Activated CD4-positive, alpha-beta T cell treated with anti-CD3 and anti-CD28 coated beads, Interleukin-2, amount 10 ng/mL, durations not matched to agents 24 days and 14 days (primary cell): Measurements from ENCODE around the gene TPH1. TPM values are rescaled to one million over a fixed set of nuclear protein-coding genes. Genes with fewer than 3 reads are reported as not detected.

ENCODE experiments used
- DNase-seq: peaks from one replicate; pipeline ENCODE4 v3.0.0; 2022
- H3K27ac Mint-ChIP-seq: one replicate; pipeline ENCODE4 v1.8.0; 2022; ENCODE audit warnings: mild to moderate bottlenecking, mixed read lengths
- H3K27me3 Mint-ChIP-seq: one replicate; pipeline ENCODE4 v1.8.0; 2022; ENCODE audit warnings: mixed read lengths
- H3K36me3 Mint-ChIP-seq: one replicate; pipeline ENCODE4 v1.8.0; 2022; ENCODE audit warnings: low read depth, mild to moderate bottlenecking, mixed read lengths
- H3K4me1 Mint-ChIP-seq: one replicate; pipeline ENCODE4 v1.8.0; 2021; ENCODE audit warnings: mixed read lengths
- H3K4me3 Mint-ChIP-seq: one replicate; pipeline ENCODE4 v1.8.0; 2022; ENCODE audit warnings: mild to moderate bottlenecking, moderate library complexity, mixed read lengths
- H3K9me3 Mint-ChIP-seq: one replicate; pipeline ENCODE4 v1.8.0; 2021; ENCODE audit warnings: mixed read lengths
- intact Hi-C: fragments of 100-400 bp; cut with micrococcal nuclease; formaldehyde crosslinking; loops from one replicate; pipeline ENCODE4 v1.15.1; 2023
- total RNA-seq: library from RNA; stranded (reverse); gene quantifications from 2 replicates; pipeline ENCODE4 v1.2.3, GENCODE V29; 2022

TPH1 gene
- 0.36 and 0.56 TPM in 2 replicates for total RNA-seq

- DNase-seq: no peak
- no peak within 1 kb of the TSS for H3K4me3 Mint-ChIP-seq
- H3K27ac Mint-ChIP-seq: no peak within 1 kb of the TSS
- H3K9me3 Mint-ChIP-seq: peaks cover 11% of the 10 kb centered on the region
- peaks cover 59% of the 10 kb centered on the region for H3K27me3 Mint-ChIP-seq
- peaks cover 2% of the 10 kb centered on the region for H3K4me1 Mint-ChIP-seq
- intact Hi-C loops: no loop called here
- no peaks in the 10 kb centered on the region for H3K36me3 Mint-ChIP-seq
These were observed at the start of gene TPH1 for GRCh38 chr11:18046116-18046777. TSS of gene TPH1 (minus strand) at chr11:18046269. CDS start at chr11:18040762, 5,507 bp downstream.

- Mint-ChIP-seq H3K4me1 (peaks cover 5% of the 10 kb centered on the region), H3K36me3 (peaks cover 45% of the 10 kb centered on the region), H3K4me3 (no peak overlapping the region), H3K27ac (no peak overlapping the region), H3K9me3 (no peaks in the 10 kb centered on the region), H3K27me3 (no peaks in the 10 kb centered on the region)
- intact Hi-C loops: no loop called here
- no peak for DNase-seq
These were observed 47.9 kb upstream of the TPH1 start for GRCh38 chr11:18093959-18094358.

GRCh38 chr11:18091731-18092130 lies 45.7 kb upstream of the TPH1 start:
- Mint-ChIP-seq H3K9me3 (no peaks in the 10 kb centered on the region), H3K4me3 (no peak overlapping the region), H3K27ac (no peak overlapping the region), H3K4me1 (peaks cover 5% of the 10 kb centered on the region), H3K36me3 (peaks cover 56% of the 10 kb centered on the region), H3K27me3 (no peaks in the 10 kb centered on the region)
- intact Hi-C loops: no loop called here
- no peak for DNase-seq

- no peak for DNase-seq
- intact Hi-C loops: no loop called here
- Mint-ChIP-seq H3K9me3 (no peaks in the 10 kb centered on the region), H3K4me1 (peaks cover 3% of the 10 kb centered on the region), H3K4me3 (no peak overlapping the region), H3K27ac (peak overlapping the region; percentile 47), H3K36me3 (peaks cover 55% of the 10 kb centered on the region), H3K27me3 (no peaks in the 10 kb centered on the region)
These were observed 42.9 kb upstream of the TPH1 start for GRCh38 chr11:18088966-18089365.

GRCh38 chr11:18088366-18088765 lies 42.3 kb upstream of the TPH1 start:
- intact Hi-C loops: no loop called here
- Mint-ChIP-seq H3K27ac (no peak overlapping the region), H3K27me3 (no peaks in the 10 kb centered on the region), H3K4me1 (peaks cover 3% of the 10 kb centered on the region), H3K4me3 (no peak overlapping the region), H3K36me3 (peaks cover 53% of the 10 kb centered on the region), H3K9me3 (no peaks in the 10 kb centered on the region)
- DNase-seq: no peak

GRCh38 chr11:18081551-18081950 lies 35.5 kb upstream of the TPH1 start:
- H3K4me3 Mint-ChIP-seq: no peak overlapping the region
- intact Hi-C loops: no loop called here
- no peak overlapping the region for H3K27ac Mint-ChIP-seq
- no peaks in the 10 kb centered on the region for H3K27me3 Mint-ChIP-seq
- peaks cover 1% of the 10 kb centered on the region for H3K4me1 Mint-ChIP-seq
- peaks cover 40% of the 10 kb centered on the region for H3K36me3 Mint-ChIP-seq
- no peaks in the 10 kb centered on the region for H3K9me3 Mint-ChIP-seq
- no peak for DNase-seq

GRCh38 chr11:18080451-18080850 lies 34.4 kb upstream of the TPH1 start:
- no peaks in the 10 kb centered on the region for H3K9me3 Mint-ChIP-seq
- DNase-seq: no peak
- peaks cover 1% of the 10 kb centered on the region for H3K4me1 Mint-ChIP-seq
- intact Hi-C loops: no loop called here
- H3K4me3 Mint-ChIP-seq: no peak overlapping the region
- H3K27me3 Mint-ChIP-seq: no peaks in the 10 kb centered on the region
- H3K27ac Mint-ChIP-seq: peak overlapping the region; percentile 12
- peaks cover 38% of the 10 kb centered on the region for H3K36me3 Mint-ChIP-seq

- no peak overlapping the region for H3K27ac Mint-ChIP-seq
- intact Hi-C loops: no loop called here
These were observed 32.8 kb upstream of the TPH1 start for GRCh38 chr11:18078909-18079308.

GRCh38 chr11:18075444-18075843 lies 29.4 kb upstream of the TPH1 start:
- peaks cover 13% of the 10 kb centered on the region for H3K36me3 Mint-ChIP-seq
- H3K4me3 Mint-ChIP-seq: no peak overlapping the region
- H3K4me1 Mint-ChIP-seq: peaks cover 1% of the 10 kb centered on the region
- H3K27ac Mint-ChIP-seq: no peak overlapping the region
- intact Hi-C loops: no loop called here
- no peaks in the 10 kb centered on the region for H3K9me3 Mint-ChIP-seq
- no peaks in the 10 kb centered on the region for H3K27me3 Mint-ChIP-seq
- DNase-seq: no peak

More at GRCh38 chr11:18078909-18079308, 32.8 kb upstream of the TPH1 start:
- H3K9me3 Mint-ChIP-seq: no peaks in the 10 kb centered on the region
- H3K27me3 Mint-ChIP-seq: no peaks in the 10 kb centered on the region
- no peak for DNase-seq
- H3K36me3 Mint-ChIP-seq: peaks cover 32% of the 10 kb centered on the region
- peaks cover 1% of the 10 kb centered on the region for H3K4me1 Mint-ChIP-seq
- no peak overlapping the region for H3K4me3 Mint-ChIP-seq

GRCh38 chr11:18071098-18071705 lies 25.1 kb upstream of the TPH1 start:
- no peak for DNase-seq
- no peak overlapping the region for H3K4me3 Mint-ChIP-seq
- peaks cover 2% of the 10 kb centered on the region for H3K36me3 Mint-ChIP-seq
- H3K9me3 Mint-ChIP-seq: no peaks in the 10 kb centered on the region
- intact Hi-C loops: no loop called here
- no peaks in the 10 kb centered on the region for H3K4me1 Mint-ChIP-seq
- no peak overlapping the region for H3K27ac Mint-ChIP-seq
- H3K27me3 Mint-ChIP-seq: no peaks in the 10 kb centered on the region

GRCh38 chr11:18067372-18067771 lies 21.3 kb upstream of the TPH1 start:
- H3K4me3 Mint-ChIP-seq: no peak overlapping the region
- intact Hi-C loops: no loop called here

GRCh38 chr11:18066626-18067025 lies 20.6 kb upstream of the TPH1 start:
- no peaks in the 10 kb centered on the region for H3K9me3 Mint-ChIP-seq
- H3K4me1 Mint-ChIP-seq: no peaks in the 10 kb centered on the region
- no peak overlapping the region for H3K27ac Mint-ChIP-seq
- no peak for DNase-seq
- H3K4me3 Mint-ChIP-seq: no peak overlapping the region
- intact Hi-C loops: no loop called here
- no peaks in the 10 kb centered on the region for H3K27me3 Mint-ChIP-seq
- H3K36me3 Mint-ChIP-seq: peaks cover 2% of the 10 kb centered on the region

More at GRCh38 chr11:18067372-18067771, 21.3 kb upstream of the TPH1 start:
- Mint-ChIP-seq H3K27ac (no peak overlapping the region), H3K27me3 (no peaks in the 10 kb centered on the region), H3K9me3 (no peaks in the 10 kb centered on the region), H3K4me1 (no peaks in the 10 kb centered on the region), H3K36me3 (peaks cover 2% of the 10 kb centered on the region)
- DNase-seq: peak; percentile 3

- no peaks in the 10 kb centered on the region for H3K9me3 Mint-ChIP-seq
- H3K4me1 Mint-ChIP-seq: no peaks in the 10 kb centered on the region
- H3K27me3 Mint-ChIP-seq: no peaks in the 10 kb centered on the region
- H3K27ac Mint-ChIP-seq: no peak overlapping the region
- H3K4me3 Mint-ChIP-seq: no peak overlapping the region
- DNase-seq: no peak
- peaks cover 2% of the 10 kb centered on the region for H3K36me3 Mint-ChIP-seq
- intact Hi-C loops: no loop called here
These were observed 19.5 kb upstream of the TPH1 start for GRCh38 chr11:18065572-18065971.

- no peak overlapping the region for H3K4me3 Mint-ChIP-seq
- H3K9me3 Mint-ChIP-seq: no peaks in the 10 kb centered on the region
- no peaks in the 10 kb centered on the region for H3K4me1 Mint-ChIP-seq
These were observed 18.5 kb upstream of the TPH1 start for GRCh38 chr11:18064450-18065054.

More at GRCh38 chr11:18064450-18065054, 18.5 kb upstream of the TPH1 start:
- DNase-seq: peak; percentile 21
- intact Hi-C loops: no loop called here
- no peak overlapping the region for H3K27ac Mint-ChIP-seq
- peaks cover 3% of the 10 kb centered on the region for H3K27me3 Mint-ChIP-seq
- peaks cover 1% of the 10 kb centered on the region for H3K36me3 Mint-ChIP-seq
